WERI-Rb-1 (cell line): Measurements from ENCODE around the gene GPM6B.

Experiments used
- DNase-seq: peaks from one replicate; pipeline ENCODE4 v3.0.0-alpha.2; 2020
- H3K27ac ChIP-seq: fragments of 250-450 bp; sonication (Bioruptor Pico); 2 replicates; pipeline ENCODE4 v1.5.1; 2020; ENCODE audit warnings: mild to moderate bottlenecking, moderate library complexity
- H3K27me3 ChIP-seq: fragments of 250-450 bp; sonication (Bioruptor Pico); 2 replicates; pipeline ENCODE4 v1.5.1; 2021; ENCODE audit warnings: mild to moderate bottlenecking, low read depth, moderate library complexity; ENCODE audit not compliant: insufficient read depth, severe bottlenecking
- H3K36me3 ChIP-seq: fragments of 250-450 bp; sonication (Bioruptor Pico); 2 replicates; pipeline ENCODE4 v1.5.1; 2020; ENCODE audit warnings: mild to moderate bottlenecking, moderate library complexity
- H3K4me3 ChIP-seq: 2 replicates; pipeline ENCODE4 v1.5.1; 2011; ENCODE audit warnings: low read depth, mild to moderate bottlenecking, control low read depth, low read length
- H3K9me3 ChIP-seq: fragments of 250-450 bp; sonication (Bioruptor Pico); 2 replicates; pipeline ENCODE4 v1.5.1; 2021; ENCODE audit warnings: mild to moderate bottlenecking, moderate library complexity; ENCODE audit not compliant: severe bottlenecking
- CTCF ChIP-seq: IDR thresholded peaks from 2 replicates; pipeline ENCODE4 v1.5.1; 2011; ENCODE audit warnings: low read depth, mild to moderate bottlenecking, control low read depth, inconsistent platforms, low read length

Gene GPM6B

GRCh38 chrX:13855689-13856450 is 39.0 kb upstream of the GPM6B start:
- H3K36me3 ChIP-seq, result no peaks in the 10 kb centered on the region
- H3K27me3 ChIP-seq, result no peaks in the 10 kb centered on the region
- no peak overlapping the region for H3K27ac ChIP-seq
- no peaks in the 10 kb centered on the region for H3K9me3 ChIP-seq
- no peak overlapping the region for H3K4me3 ChIP-seq
- no peak for TF ChIP-seq CTCF
- DNase-seq, result no peak

- DNase-seq, result no peak
- H3K27me3 ChIP-seq, result peaks cover 3% of the 10 kb centered on the region
- no peaks in the 10 kb centered on the region for H3K36me3 ChIP-seq
- H3K27ac ChIP-seq, result no peak overlapping the region
- no peaks in the 10 kb centered on the region for H3K9me3 ChIP-seq
- H3K4me3 ChIP-seq, result no peak overlapping the region
- no peak for TF ChIP-seq CTCF
Observed at GRCh38 chrX:13854003-13854402, 37.1 kb upstream of the GPM6B start.

DNA sequence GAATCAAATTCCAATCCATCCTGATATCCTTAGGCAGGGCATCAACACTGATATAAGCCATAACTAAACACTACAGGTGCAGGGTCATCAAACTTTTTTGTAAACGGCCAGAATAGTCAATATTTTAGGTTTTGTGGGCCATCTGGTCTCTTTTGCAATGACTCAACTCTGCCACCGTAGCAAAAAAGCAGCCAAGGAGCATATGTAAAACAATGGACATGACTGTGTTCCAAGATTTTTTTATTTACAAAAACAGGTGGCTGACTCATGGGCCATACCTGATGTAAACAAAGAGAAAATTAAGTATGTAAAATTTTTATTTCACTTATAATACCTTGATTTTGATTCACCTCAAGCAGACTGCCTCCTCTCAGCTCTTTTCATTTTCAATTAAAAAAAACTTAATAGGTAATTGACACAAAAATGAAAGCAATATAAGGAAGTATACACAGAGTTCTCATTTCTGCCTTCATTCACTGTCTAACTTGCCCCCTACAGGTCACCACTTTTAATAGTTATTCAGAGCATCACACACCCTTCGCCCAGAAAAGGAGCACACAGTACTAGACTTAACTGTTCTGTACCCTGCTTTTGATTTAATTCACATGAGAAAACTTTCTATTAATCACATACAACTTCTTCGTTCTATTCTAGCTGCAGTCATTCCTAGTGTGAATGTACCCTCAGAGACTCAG is 35.3 kb upstream of the GPM6B start:
- H3K36me3 ChIP-seq, result no peaks in the 10 kb centered on the region
- H3K27me3 ChIP-seq, result peaks cover 3% of the 10 kb centered on the region
- no peak for TF ChIP-seq CTCF
- no peak overlapping the region for H3K27ac ChIP-seq
- no peak for DNase-seq
- H3K4me3 ChIP-seq, result no peak overlapping the region
- no peaks in the 10 kb centered on the region for H3K9me3 ChIP-seq

DNA sequence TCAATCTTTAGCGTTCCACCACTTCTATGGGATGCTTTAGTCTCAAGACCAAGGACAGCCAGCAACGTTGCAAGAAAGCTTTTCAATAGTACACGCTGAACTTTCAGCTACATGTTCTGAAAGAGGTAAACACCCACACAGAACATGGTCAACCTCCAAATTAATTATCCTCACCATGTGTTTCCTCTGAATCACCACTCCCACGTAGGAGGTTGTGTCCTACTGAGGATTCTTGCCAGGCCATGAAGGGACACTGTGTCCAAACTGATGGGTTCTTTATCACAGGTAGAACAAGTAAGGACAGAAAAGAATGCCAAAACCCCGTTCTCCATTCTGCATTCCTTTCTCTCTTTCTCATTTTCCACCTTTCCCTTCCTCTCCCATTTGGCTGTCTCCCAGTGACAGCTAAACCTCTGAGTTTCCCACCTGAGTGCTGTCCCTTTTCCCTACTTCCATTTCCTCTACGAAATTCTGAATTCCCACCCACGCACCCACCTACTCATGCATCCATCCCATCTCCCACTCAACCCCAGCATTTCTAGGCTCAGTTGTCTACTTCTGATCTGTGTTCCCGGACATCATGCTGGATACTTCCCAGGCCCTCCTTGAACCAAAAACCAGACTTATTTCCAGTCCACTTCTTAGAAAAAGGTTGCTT is 29.0 kb upstream of the GPM6B start:
- Histone ChIP-seq H3K27me3 (peaks cover 14% of the 10 kb centered on the region), H3K4me3 (no peak overlapping the region), H3K36me3 (no peaks in the 10 kb centered on the region), H3K9me3 (no peaks in the 10 kb centered on the region), H3K27ac (no peak overlapping the region)
- DNase-seq, result no peak
- TF ChIP-seq CTCF, result no peak

- no peak for TF ChIP-seq CTCF
- H3K36me3 ChIP-seq, result no peaks in the 10 kb centered on the region
- H3K4me3 ChIP-seq, result no peak overlapping the region
- H3K27me3 ChIP-seq, result peaks cover 15% of the 10 kb centered on the region
- DNase-seq, result no peak
- no peaks in the 10 kb centered on the region for H3K9me3 ChIP-seq
- H3K27ac ChIP-seq, result no peak overlapping the region
Observed at GRCh38 chrX:13843150-13843721, 26.3 kb upstream of the GPM6B start.
